GM12873 (cell line): Measurements from ENCODE around the gene HLA-E.

Experiments used
- TF ChIP-seq, protein P1 (sequence below): IDR thresholded peaks from 2 replicates; pipeline ENCODE4 v1.5.1; 2012; ENCODE audit warnings: low read depth, mild to moderate bottlenecking, moderate library complexity, low read length, control low read depth; ENCODE audit not compliant: insufficient read depth; ENCODE audit errors: missing control alignments

Gene HLA-E

DNA sequence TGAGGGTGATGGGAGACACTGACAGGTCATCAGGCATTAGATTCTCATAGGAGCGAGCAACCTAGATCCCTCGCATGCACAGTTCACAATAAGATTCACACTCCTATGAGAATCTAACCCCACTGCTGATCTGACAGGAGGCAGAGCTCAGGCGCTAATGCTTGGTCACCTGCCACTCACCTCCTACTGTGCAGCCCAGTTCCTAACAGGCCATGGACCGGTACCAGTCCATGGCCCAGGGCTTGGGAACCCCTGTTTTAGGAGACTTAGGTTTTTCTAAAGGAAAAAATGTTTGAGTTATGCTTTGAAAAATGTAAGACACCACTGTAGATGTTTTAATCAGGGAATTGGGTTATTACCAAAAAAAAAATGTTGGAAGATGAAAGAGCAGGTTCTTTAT, 6.7 kb downstream of the HLA-E start:
- TF ChIP-seq, protein P1, sequence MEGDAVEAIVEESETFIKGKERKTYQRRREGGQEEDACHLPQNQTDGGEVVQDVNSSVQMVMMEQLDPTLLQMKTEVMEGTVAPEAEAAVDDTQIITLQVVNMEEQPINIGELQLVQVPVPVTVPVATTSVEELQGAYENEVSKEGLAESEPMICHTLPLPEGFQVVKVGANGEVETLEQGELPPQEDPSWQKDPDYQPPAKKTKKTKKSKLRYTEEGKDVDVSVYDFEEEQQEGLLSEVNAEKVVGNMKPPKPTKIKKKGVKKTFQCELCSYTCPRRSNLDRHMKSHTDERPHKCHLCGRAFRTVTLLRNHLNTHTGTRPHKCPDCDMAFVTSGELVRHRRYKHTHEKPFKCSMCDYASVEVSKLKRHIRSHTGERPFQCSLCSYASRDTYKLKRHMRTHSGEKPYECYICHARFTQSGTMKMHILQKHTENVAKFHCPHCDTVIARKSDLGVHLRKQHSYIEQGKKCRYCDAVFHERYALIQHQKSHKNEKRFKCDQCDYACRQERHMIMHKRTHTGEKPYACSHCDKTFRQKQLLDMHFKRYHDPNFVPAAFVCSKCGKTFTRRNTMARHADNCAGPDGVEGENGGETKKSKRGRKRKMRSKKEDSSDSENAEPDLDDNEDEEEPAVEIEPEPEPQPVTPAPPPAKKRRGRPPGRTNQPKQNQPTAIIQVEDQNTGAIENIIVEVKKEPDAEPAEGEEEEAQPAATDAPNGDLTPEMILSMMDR, result no peak

DNA sequence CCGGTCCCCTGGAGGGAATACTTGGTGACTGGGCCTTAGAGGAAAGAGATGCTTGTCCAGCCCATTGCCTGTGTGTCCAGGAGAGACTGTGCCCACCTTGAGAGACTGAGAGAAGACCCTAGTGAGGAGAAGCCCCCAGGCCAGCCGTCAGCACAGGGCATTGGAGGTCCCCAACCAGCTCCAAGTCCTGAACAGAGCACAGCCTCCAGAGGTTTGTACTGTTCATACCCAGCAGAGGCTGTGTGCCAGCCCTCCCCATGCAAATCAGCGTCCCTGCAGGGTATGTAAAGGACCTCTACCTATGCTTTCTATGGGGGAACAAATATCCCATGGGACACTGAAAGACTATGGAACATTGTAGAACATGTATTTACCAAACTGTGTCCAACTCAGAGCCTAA, 8.4 kb downstream of the HLA-E start:
- TF ChIP-seq, protein P1, result no peak

DNA sequence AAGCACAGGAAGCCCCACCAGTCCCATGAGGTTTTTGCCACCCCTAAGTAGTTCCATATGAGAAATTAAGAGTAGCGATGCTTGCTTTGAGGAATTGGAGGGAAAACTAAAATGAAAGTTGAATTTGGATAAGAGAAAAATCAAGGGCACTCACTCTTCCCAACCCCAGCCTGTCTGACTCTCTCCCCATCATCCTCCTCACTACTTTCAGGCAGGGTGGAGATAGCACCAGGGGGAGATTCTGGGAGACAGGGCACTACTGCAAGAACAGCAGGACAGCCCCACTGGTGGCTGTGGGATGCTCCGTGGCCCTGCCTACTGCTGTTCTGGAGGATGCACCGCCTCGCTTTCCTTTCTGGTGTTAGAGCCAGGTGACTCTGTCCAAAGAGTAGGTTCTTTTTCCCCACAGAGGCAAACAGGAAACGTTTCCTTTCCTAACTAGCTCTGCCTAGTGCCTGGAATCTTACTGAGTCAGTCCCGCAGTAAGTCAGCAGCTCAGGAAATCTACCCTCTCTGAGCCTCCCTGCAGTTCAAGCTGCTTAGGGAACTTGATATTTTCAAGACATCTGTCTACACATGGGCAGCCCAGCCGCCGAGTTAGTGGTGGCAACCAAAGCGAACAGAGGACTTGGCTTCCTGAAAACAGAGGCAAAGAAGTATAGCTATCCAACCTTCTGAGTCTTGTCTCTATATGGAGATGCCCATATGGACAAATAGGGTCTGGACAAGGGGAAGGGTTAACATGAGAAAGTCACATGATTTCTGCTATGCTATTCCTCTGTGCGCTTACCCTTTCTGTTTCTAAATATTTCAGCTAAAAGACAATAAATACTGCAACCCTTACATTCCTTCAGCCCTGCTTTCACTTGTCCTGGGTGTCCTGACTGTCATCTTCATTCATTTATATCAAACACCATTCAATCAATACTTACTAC, 11.4 kb downstream of the HLA-E start:
- TF ChIP-seq, protein P1, result no peak

DNA sequence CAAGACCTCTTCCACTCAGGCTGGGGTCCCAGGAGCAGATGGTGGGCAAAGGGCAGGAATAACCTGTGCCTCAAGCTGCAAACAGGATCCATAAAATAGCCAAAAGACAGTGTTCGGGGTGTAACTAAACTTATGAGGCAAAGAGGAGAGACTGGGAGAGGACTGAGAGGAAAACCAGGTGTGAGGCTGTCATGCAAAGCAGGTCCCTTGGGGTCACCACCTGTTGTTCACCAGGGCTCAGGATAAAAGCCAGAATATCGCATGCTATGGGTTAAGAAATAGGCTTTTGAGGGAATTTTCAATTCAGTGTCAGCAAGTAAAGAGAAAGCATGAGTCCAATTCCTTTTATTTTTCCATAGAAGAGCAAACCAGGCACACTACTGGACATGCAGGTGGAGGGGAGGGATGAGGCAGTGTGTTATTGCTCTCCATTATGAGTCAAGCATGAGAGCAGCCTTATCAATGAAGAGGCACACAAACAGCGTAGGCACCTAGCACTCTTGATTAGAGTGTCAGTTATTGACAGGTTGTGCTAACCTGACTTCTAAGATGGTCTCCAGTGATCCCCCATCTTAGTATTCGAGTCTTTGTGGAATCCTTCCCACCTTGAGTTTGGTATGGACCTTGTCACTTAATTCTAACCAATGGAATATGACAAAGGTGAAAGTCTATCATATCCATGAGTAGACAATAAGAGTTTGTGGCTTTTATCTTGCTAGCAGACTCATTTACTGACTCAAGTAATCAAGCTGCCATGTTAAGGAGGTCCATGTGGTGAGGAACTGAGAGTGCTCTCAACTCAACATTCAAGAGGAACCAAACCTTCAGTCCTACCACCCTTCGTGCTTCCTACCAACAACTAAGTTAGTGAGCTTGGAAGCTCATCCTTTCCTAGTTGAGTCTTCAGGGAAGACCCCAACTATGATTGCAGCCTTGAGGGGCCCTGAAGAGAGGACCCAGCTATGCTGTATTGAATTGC, 18.8 kb downstream of the HLA-E start:
- TF ChIP-seq, protein P1, result no peak

DNA sequence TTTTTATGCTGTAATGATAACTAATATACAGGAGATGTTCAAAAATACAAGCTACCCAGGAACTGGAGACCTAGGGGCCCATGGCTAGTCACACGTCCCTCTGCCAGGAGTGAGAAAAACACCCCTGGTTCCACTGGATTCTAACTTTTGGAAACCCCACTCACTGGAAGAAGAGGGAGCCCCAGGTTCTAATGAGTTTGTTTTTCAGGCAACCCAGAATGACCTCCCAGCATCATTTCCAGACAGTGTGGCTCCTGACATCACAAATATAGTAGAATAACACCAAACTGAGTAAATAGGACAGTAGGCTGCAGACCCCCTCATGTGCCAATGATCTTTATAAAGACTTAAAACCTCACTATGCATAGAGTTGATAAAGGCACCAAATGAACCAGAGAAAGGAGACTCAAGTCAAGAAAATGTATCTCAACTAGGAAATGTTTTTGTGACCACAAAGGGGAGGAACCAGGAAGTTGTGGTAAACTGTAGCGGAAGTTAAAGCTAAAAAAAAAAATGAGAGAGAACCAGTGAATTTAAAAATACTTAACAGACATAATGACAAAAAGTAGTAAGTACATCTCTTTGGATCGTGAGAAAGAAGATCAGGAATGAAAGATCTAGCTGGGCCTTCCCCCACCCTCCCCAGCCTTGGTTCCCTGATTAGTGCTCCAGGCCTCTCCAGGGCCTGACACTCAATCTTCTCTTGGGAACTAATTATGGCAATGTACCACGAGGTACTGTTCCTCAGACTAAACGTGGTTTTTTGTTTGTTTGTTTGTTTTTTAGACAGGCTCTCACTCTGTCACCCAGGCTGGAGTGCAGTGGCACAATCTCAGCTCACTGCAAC, 19.8 kb downstream of the HLA-E start:
- TF ChIP-seq, protein P1, result no peak

DNA sequence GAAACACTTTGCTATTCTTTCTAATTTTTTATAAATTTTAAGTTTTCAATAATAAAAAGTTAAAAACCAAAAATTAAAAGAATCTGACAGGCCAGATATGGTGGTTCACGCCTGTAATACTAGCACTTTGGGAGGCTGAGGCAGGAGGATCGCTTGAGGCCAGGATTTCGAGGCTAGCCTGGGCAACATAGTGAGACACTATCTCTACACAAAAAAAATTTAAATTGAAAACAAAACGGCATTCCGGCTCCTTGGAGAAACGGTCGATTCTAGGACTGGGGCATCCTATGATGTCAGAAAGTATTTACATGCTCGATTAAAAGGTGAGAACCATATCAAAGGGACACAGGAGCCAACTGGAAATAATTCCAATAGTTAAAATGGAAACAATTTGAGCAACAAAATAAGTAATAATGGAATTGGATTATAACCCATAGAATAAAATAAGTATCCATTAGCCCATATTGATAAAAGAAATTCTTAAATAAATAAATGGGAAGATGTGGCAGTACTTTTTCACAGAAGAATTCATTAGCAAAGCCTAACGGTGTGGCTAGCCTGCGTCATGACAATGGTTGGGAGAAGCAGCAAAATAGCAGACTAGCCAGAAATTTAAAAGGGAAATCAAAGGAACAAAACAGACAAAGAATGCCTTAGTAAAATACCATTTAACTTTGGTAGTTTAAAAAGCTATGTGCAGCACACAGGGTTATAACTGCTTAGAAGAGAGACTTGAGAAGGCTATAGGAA, 21.3 kb downstream of the HLA-E start:
- TF ChIP-seq, protein P1, result no peak
